ENCODE measurements around the gene TJAP1. TPM values are rescaled to one million over a fixed set of nuclear protein-coding genes. Genes with fewer than 3 reads are reported as not detected.

TJAP1 gene
- total RNA-seq, 1 donor from 2014 or later = 31.2 TPM

GRCh38 chr6:43442935-43443334, 34.4 kb upstream of the TJAP1 start:
- no peak overlapping the region for H3K27ac ChIP-seq
- no peak overlapping the region for H3K4me3 ChIP-seq
- H3K9me3 ChIP-seq = no peaks in the 10 kb centered on the region
- DNase-seq (no peak), ATAC-seq (no peak)
- intact Hi-C loops (cut with DNase I) = no loop called here
- peaks cover 94% of the 10 kb centered on the region for H3K36me3 ChIP-seq
- no peak for TF ChIP-seq CTCF (IDR thresholded peaks at IDR 0.05)
- H3K4me1 ChIP-seq = no peaks in the 10 kb centered on the region
- no peaks in the 10 kb centered on the region for H3K27me3 ChIP-seq

DNA sequence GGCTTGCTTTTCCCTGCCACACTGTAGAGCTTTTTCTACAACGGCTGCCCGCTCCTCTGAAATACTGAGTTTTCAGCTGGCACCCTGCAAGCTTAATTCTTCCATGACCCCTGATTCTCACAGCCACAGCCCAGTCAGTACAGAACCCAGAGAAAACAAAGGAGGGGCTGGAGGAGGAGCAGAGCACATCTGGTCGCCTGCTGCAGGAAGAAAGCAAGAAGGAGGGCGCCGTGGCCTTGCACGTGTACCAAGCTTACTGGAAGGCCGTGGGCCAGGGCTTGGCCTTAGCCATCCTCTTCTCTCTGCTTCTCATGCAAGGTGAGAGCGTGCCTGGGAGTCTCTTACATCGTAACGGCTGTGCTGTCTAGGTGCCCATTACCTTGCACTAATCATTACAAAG, 33.3 kb upstream of the TJAP1 start:
- no peak for DNase-seq
- ATAC-seq = no peak
- H3K4me3 ChIP-seq = no peak overlapping the region
- no peaks in the 10 kb centered on the region for H3K4me1 ChIP-seq
- H3K27ac ChIP-seq = no peak overlapping the region
- no peak for TF ChIP-seq CTCF (IDR thresholded peaks at IDR 0.05)
- H3K36me3 ChIP-seq = peaks cover 94% of the 10 kb centered on the region
- no peaks in the 10 kb centered on the region for H3K9me3 ChIP-seq
- intact Hi-C loops (cut with DNase I) = no loop called here
- H3K27me3 ChIP-seq = no peaks in the 10 kb centered on the region

- Histone ChIP-seq H3K36me3 (peaks cover 94% of the 10 kb centered on the region), H3K9me3 (no peaks in the 10 kb centered on the region), H3K27ac (no peak overlapping the region), H3K4me3 (no peak overlapping the region), H3K4me1 (no peaks in the 10 kb centered on the region), H3K27me3 (no peaks in the 10 kb centered on the region)
- DNase-seq (no peak), ATAC-seq (no peak)
- intact Hi-C loops (cut with DNase I) = no loop called here
- TF ChIP-seq CTCF (IDR thresholded peaks at IDR 0.05) = no peak
Observed at GRCh38 chr6:43444582-43444981, 32.8 kb upstream of the TJAP1 start.

- H3K9me3 ChIP-seq = no peaks in the 10 kb centered on the region
- no peak for TF ChIP-seq CTCF (IDR thresholded peaks at IDR 0.05)
- no peak for ATAC-seq
- H3K4me3 ChIP-seq = no peak overlapping the region
- H3K36me3 ChIP-seq = peaks cover 95% of the 10 kb centered on the region
- intact Hi-C loops (cut with DNase I) = no loop called here
- DNase-seq = no peak
- no peaks in the 10 kb centered on the region for H3K4me1 ChIP-seq
- H3K27me3 ChIP-seq = no peaks in the 10 kb centered on the region
- no peak overlapping the region for H3K27ac ChIP-seq
Observed at GRCh38 chr6:43445576-43445975, 31.8 kb upstream of the TJAP1 start.

GRCh38 chr6:43447604-43448003, 29.8 kb upstream of the TJAP1 start:
- Histone ChIP-seq H3K27me3 (no peaks in the 10 kb centered on the region), H3K4me3 (no peak overlapping the region), H3K36me3 (peaks cover 85% of the 10 kb centered on the region), H3K9me3 (no peaks in the 10 kb centered on the region), H3K27ac (no peak overlapping the region), H3K4me1 (no peaks in the 10 kb centered on the region)
- no peak for TF ChIP-seq CTCF (IDR thresholded peaks at IDR 0.05)
- ATAC-seq = no peak
- DNase-seq = no peak
- intact Hi-C loops (cut with DNase I) = no loop called here

- Histone ChIP-seq H3K4me3 (no peak overlapping the region), H3K9me3 (no peaks in the 10 kb centered on the region), H3K27ac (no peak overlapping the region), H3K4me1 (no peaks in the 10 kb centered on the region), H3K27me3 (no peaks in the 10 kb centered on the region), H3K36me3 (peaks cover 71% of the 10 kb centered on the region)
- DNase-seq (no peak), ATAC-seq (no peak)
- TF ChIP-seq CTCF (IDR thresholded peaks at IDR 0.05) = no peak
- intact Hi-C loops (cut with DNase I) = no loop called here
Observed at GRCh38 chr6:43448916-43449315, 28.5 kb upstream of the TJAP1 start.

Measured in upper lobe of right lung (tissue), 1 donor.